ENCODE data around the gene EPX.

- TF ChIP-seq CTCF (IDR thresholded peaks at IDR 0.05), result no peak
- no peak for TF ChIP-seq POLR2A (IDR thresholded peaks at IDR 0.05)
These were observed 59.6 kb downstream of the EPX start for GRCh38 chr17:58252141-58252540.

Measured in right lobe of liver (tissue), 4 donors.